WI38 (cell line): ENCODE measurements around the gene CYSTM1.

Experiments used
- H3K4me3 ChIP-seq: 2 replicates; pipeline ENCODE4 v1.5.1; 2011; ENCODE audit warnings: low read depth, mild to moderate bottlenecking, control low read depth, low read length
- CTCF ChIP-seq: IDR thresholded peaks from 2 replicates; pipeline ENCODE4 v1.5.1; 2012; ENCODE audit warnings: low read depth, mild to moderate bottlenecking, control low read depth, low read length

CYSTM1 gene

GRCh38 chr5:140220698-140221064 is 45.7 kb downstream of the CYSTM1 start:
- no peak overlapping the region for H3K4me3 ChIP-seq
- no peak for TF ChIP-seq CTCF

- TF ChIP-seq CTCF, result no peak
- no peak overlapping the region for H3K4me3 ChIP-seq
These were observed 46.8 kb downstream of the CYSTM1 start for GRCh38 chr5:140221697-140222223.

- TF ChIP-seq CTCF, result no peak
- H3K4me3 ChIP-seq, result no peak overlapping the region
These were observed 47.4 kb downstream of the CYSTM1 start for GRCh38 chr5:140222416-140222815.

GRCh38 chr5:140223567-140223966 is 48.6 kb downstream of the CYSTM1 start:
- TF ChIP-seq CTCF, result no peak

GRCh38 chr5:140224658-140225057 is 49.7 kb downstream of the CYSTM1 start:
- no peak overlapping the region for H3K4me3 ChIP-seq
- no peak for TF ChIP-seq CTCF

More at GRCh38 chr5:140223567-140223966, 48.6 kb downstream of the CYSTM1 start:
- H3K4me3 ChIP-seq, result no peak overlapping the region

- no peak for TF ChIP-seq CTCF
- H3K4me3 ChIP-seq, result no peak overlapping the region
These were observed 50.4 kb downstream of the CYSTM1 start for GRCh38 chr5:140225396-140225795.

GRCh38 chr5:140227046-140227445 is 52.1 kb downstream of the CYSTM1 start:
- TF ChIP-seq CTCF, result no peak
- H3K4me3 ChIP-seq, result no peak overlapping the region
